Lung (tissue), 12 donors: ENCODE measurements around the gene FAR1. TPM values are rescaled to one million over a fixed set of nuclear protein-coding genes. Genes with fewer than 3 reads are reported as not detected.
"Not testable (repeated sequence)": the region's sequence is repeated elsewhere in the genome, so short reads cannot be mapped to it uniquely, and the experiment has no call there.

Source experiments
- ATAC-seq: fragments of 200-7000 bp; cut with Tn5 transposase; one replicate; pipeline ENCODE4 v1.9.1; 2020; ENCODE audit warnings: moderate number of reproducible peaks; ENCODE audit not compliant: insufficient read depth, low FRiP score
- DNase-seq, 3 donors: peaks; one replicate each; pipeline ENCODE4 v3.0.0-alpha.2; 2013 to 2017
- H3K27ac ChIP-seq, 2 donors: one replicate each; pipeline ENCODE4 v1.5.1; 2013; ENCODE audit warnings: mild to moderate bottlenecking in 2 of 2, moderate library complexity in 2 of 2, control low read depth in 1 of 2, inconsistent platforms in 1 of 2, low read depth in 1 of 2, low read length in 1 of 2
- H3K27me3 ChIP-seq, 3 donors: one replicate each; pipeline ENCODE4 v1.5.1; 2013; ENCODE audit warnings: low read length in 2 of 3; ENCODE audit not compliant: control insufficient read depth in 3 of 3, insufficient read depth in 3 of 3
- H3K36me3 ChIP-seq, 4 donors: one replicate each; pipeline ENCODE4 v1.5.1; 2013; ENCODE audit warnings: low read length in 4 of 4, mild to moderate bottlenecking in 1 of 4, moderate library complexity in 1 of 4; ENCODE audit not compliant: control insufficient read depth in 4 of 4, insufficient read depth in 4 of 4
- H3K4me1 ChIP-seq, 5 donors: one replicate each; pipeline ENCODE4 v1.5.1; 2013; ENCODE audit warnings: low read length in 5 of 5, mild to moderate bottlenecking in 2 of 5, moderate library complexity in 1 of 5; ENCODE audit not compliant: control insufficient read depth in 5 of 5, insufficient read depth in 5 of 5
- H3K4me3 ChIP-seq: one replicate; pipeline ENCODE4 v1.5.1; 2013; ENCODE audit warnings: mild to moderate bottlenecking, control low read depth, moderate library complexity
- H3K9ac ChIP-seq, 2 donors: one replicate each; pipeline ENCODE4 v1.5.1; 2013; ENCODE audit warnings: low read length in 2 of 2, control low read depth in 1 of 2; ENCODE audit not compliant: insufficient read depth in 1 of 2
- H3K9me3 ChIP-seq, 4 donors: one replicate each; pipeline ENCODE4 v1.5.1; 2013; ENCODE audit warnings: low read length in 3 of 4, mild to moderate bottlenecking in 1 of 4, moderate library complexity in 1 of 4; ENCODE audit not compliant: control insufficient read depth in 4 of 4, insufficient read depth in 3 of 4
- WGBS, 2 donors: extraction: QIAGEN DNeasy Blood & Tissue Kit; methylation state at CpG; one replicate each; pipeline ENCODE4 v1.1.7; 2013; 5-methylcytosine and 5-hydroxymethylcytosine counted together
- polyA plus RNA-seq, 2 donors: library from polyadenylated mRNA; stranded (reverse); fragments of 200-250 nt; gene quantifications; one replicate each; pipeline ENCODE4 v1.2.1, GENCODE V29; 2013
- total RNA-seq, 2 donors: library from RNA; depleted of rRNA in 1 of 2; stranded (reverse); fragments of >200 nt in 1 of 2; gene quantifications; one replicate each; pipeline ENCODE4 v1.2.1, GENCODE V29; 2014 to 2021
- TF ChIP-seq, protein P1 (sequence below): IDR thresholded peaks from 2 replicates; pipeline ENCODE4 v1.5.1; 2012; ENCODE audit warnings: mild to moderate bottlenecking; ENCODE audit errors: control extremely low read depth, extremely low read depth
- donor health status: control.
- donor health status: control.
- donor health status: Bipolar disorder and iron deficiency.
- donor health status: healthy.
- donor health status: DM: yes; HTN: yes; CAD: no.

FAR1 gene
- total and polyA plus RNA-seq, 4 donors, result 22.5 to 126 (median 39.9) TPM

GRCh38 chr11:13647391-13647790 is 21.1 kb upstream of the FAR1 start:
- H3K27me3 ChIP-seq, result no peaks in the 10 kb centered on the region
- no peak overlapping the region for H3K4me3 ChIP-seq
- DNase-seq (no peak), ATAC-seq (no peak)
- TF ChIP-seq, protein P1, sequence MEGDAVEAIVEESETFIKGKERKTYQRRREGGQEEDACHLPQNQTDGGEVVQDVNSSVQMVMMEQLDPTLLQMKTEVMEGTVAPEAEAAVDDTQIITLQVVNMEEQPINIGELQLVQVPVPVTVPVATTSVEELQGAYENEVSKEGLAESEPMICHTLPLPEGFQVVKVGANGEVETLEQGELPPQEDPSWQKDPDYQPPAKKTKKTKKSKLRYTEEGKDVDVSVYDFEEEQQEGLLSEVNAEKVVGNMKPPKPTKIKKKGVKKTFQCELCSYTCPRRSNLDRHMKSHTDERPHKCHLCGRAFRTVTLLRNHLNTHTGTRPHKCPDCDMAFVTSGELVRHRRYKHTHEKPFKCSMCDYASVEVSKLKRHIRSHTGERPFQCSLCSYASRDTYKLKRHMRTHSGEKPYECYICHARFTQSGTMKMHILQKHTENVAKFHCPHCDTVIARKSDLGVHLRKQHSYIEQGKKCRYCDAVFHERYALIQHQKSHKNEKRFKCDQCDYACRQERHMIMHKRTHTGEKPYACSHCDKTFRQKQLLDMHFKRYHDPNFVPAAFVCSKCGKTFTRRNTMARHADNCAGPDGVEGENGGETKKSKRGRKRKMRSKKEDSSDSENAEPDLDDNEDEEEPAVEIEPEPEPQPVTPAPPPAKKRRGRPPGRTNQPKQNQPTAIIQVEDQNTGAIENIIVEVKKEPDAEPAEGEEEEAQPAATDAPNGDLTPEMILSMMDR, result no peak
- 73 to 85% methylated on average over 3 of the region's 3 CpGs for whole genome bisulfite sequencing, 2 donors
- no peak overlapping the region for H3K9ac ChIP-seq
- H3K9me3 ChIP-seq, result no peaks in the 10 kb centered on the region
- H3K36me3 ChIP-seq, result no peaks in the 10 kb centered on the region
- no peak overlapping the region for H3K27ac ChIP-seq
- H3K4me1 ChIP-seq, result no peaks in the 10 kb centered on the region

DNA sequence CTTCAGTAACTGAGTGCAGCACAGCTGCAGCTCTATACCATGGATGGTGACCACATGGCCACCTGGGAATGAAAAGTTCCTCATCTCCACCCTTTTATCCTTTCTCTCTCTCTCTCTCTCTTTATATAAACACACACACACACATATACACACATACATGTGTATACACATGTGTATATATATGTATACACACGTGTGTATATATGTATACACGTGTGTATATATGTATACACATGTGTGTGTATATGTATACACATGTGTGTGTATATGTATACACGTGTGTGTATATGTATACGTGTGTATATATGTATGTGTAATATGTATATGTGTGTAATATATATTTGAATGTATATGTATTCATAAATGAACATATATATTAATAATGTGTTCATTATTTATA is 18.8 kb upstream of the FAR1 start:
- H3K4me3 ChIP-seq, result no peak overlapping the region
- ATAC-seq (no peak), DNase-seq (no peak)
- no peaks in the 10 kb centered on the region for H3K4me1 ChIP-seq
- no peaks in the 10 kb centered on the region for H3K9me3 ChIP-seq
- H3K27ac ChIP-seq, result no peak overlapping the region
- no peaks in the 10 kb centered on the region for H3K36me3 ChIP-seq
- WGBS, 2 donors, result 85% methylated on average over 4 of the region's 4 CpGs
- no peak overlapping the region for H3K9ac ChIP-seq
- H3K27me3 ChIP-seq, result no peaks in the 10 kb centered on the region
- TF ChIP-seq, protein P1, result no peak

- ATAC-seq, H3K27ac ChIP-seq, H3K9ac ChIP-seq, H3K4me1 ChIP-seq, H3K36me3 ChIP-seq, H3K4me3 ChIP-seq, H3K9me3 ChIP-seq, H3K27me3 ChIP-seq, DNase-seq: not testable (repeated sequence)
- whole genome bisulfite sequencing, 2 donors, result 73 to 78% methylated on average over 6 of the region's 6 CpGs
Observed at GRCh38 chr11:13651515-13651914, 17.0 kb upstream of the FAR1 start.

GRCh38 chr11:13661074-13661623 is 7.3 kb upstream of the FAR1 start:
- DNase-seq (no peak), ATAC-seq (no peak)
- H3K27me3 ChIP-seq, result no peaks in the 10 kb centered on the region
- H3K4me3 ChIP-seq, result no peak overlapping the region
- 56 to 72% methylated on average over 2 of the region's 2 CpGs for WGBS, 2 donors
- no peak overlapping the region for H3K27ac ChIP-seq
- no peak overlapping the region for H3K9ac ChIP-seq
- peaks cover 0 to 9% (median 5%) of the 10 kb centered on the region in 4 donors for H3K9me3 ChIP-seq
- TF ChIP-seq, protein P1, result no peak
- H3K4me1 ChIP-seq, result no peaks in the 10 kb centered on the region
- no peaks in the 10 kb centered on the region for H3K36me3 ChIP-seq
